ENCODE data around the gene SLF2.

Gene SLF2

GRCh38 chr10:100904917-100905316 is 7.8 kb upstream of the SLF2 start:
- TF ChIP-seq, protein P1, sequence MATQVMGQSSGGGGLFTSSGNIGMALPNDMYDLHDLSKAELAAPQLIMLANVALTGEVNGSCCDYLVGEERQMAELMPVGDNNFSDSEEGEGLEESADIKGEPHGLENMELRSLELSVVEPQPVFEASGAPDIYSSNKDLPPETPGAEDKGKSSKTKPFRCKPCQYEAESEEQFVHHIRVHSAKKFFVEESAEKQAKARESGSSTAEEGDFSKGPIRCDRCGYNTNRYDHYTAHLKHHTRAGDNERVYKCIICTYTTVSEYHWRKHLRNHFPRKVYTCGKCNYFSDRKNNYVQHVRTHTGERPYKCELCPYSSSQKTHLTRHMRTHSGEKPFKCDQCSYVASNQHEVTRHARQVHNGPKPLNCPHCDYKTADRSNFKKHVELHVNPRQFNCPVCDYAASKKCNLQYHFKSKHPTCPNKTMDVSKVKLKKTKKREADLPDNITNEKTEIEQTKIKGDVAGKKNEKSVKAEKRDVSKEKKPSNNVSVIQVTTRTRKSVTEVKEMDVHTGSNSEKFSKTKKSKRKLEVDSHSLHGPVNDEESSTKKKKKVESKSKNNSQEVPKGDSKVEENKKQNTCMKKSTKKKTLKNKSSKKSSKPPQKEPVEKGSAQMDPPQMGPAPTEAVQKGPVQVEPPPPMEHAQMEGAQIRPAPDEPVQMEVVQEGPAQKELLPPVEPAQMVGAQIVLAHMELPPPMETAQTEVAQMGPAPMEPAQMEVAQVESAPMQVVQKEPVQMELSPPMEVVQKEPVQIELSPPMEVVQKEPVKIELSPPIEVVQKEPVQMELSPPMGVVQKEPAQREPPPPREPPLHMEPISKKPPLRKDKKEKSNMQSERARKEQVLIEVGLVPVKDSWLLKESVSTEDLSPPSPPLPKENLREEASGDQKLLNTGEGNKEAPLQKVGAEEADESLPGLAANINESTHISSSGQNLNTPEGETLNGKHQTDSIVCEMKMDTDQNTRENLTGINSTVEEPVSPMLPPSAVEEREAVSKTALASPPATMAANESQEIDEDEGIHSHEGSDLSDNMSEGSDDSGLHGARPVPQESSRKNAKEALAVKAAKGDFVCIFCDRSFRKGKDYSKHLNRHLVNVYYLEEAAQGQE (IDR thresholded peaks at IDR 0.05; ENCODE audit: insufficient replicate concordance, low read depth) = no peak
- no peak for TF ChIP-seq GABPA (IDR thresholded peaks at IDR 0.05; ENCODE audit: low read depth)
- TF ChIP-seq SPI1 (IDR thresholded peaks at IDR 0.05; ENCODE audit: borderline replicate concordance, low read depth) = no peak
- no peak for TF ChIP-seq CTCF (IDR thresholded peaks at IDR 0.05; ENCODE audit: insufficient read depth, low read length)
- no peak for TF ChIP-seq POLR2AphosphoS5 (IDR thresholded peaks at IDR 0.05; ENCODE audit: low read depth)
- no peak for DNase-seq (ENCODE audit: low read depth in 1 of 2, low spot score in 1 of 2)
- Histone ChIP-seq H3K27me3 (ENCODE audit: insufficient read depth, poor library complexity, severe bottlenecking) (no peaks in the 10 kb centered on the region), H3K4me3 (replicated peaks; ENCODE audit: insufficient read depth, low read length) (no peak overlapping the region), H3K27ac (replicated peaks) (no peak overlapping the region)

DNA sequence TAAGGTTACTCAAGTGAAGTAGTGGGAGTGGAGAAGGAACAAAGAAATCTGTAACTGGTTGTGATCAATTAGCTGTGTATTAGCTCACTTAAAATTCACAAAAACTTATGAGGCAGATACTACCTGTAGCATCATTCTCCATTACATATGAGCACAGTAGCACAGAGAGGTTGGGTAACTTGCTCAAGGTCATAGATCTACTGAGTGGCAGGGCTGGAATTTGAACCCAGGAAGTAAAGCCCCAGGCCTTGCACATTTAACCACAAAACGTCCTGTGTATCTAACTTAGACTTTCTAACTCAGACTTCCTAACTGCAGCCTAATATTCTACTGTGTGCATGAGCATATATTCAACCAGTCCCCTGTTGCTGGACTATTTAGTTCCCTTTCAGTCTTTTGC is 5.6 kb upstream of the SLF2 start:
- TF ChIP-seq, protein P1 (IDR thresholded peaks at IDR 0.05; ENCODE audit: insufficient replicate concordance, low read depth) = no peak
- TF ChIP-seq POLR2AphosphoS5 (IDR thresholded peaks at IDR 0.05; ENCODE audit: low read depth) = no peak
- no peak for TF ChIP-seq CTCF (IDR thresholded peaks at IDR 0.05; ENCODE audit: insufficient read depth, low read length)
- TF ChIP-seq SPI1 (IDR thresholded peaks at IDR 0.05; ENCODE audit: borderline replicate concordance, low read depth) = no peak
- TF ChIP-seq GABPA (IDR thresholded peaks at IDR 0.05; ENCODE audit: low read depth) = no peak
- H3K27ac ChIP-seq (replicated peaks) = no peak overlapping the region
- H3K27me3 ChIP-seq (ENCODE audit: insufficient read depth, poor library complexity, severe bottlenecking) = no peaks in the 10 kb centered on the region
- H3K4me3 ChIP-seq (replicated peaks; ENCODE audit: insufficient read depth, low read length) = no peak overlapping the region
- DNase-seq (ENCODE audit: low read depth in 1 of 2, low spot score in 1 of 2) = no peak

GRCh38 chr10:100907773-100908363 is 4.9 kb upstream of the SLF2 start:
- no peak overlapping the region for H3K4me3 ChIP-seq (replicated peaks; ENCODE audit: insufficient read depth, low read length)
- no peaks in the 10 kb centered on the region for H3K27me3 ChIP-seq (ENCODE audit: insufficient read depth, poor library complexity, severe bottlenecking)
- no peak overlapping the region for H3K27ac ChIP-seq (replicated peaks)
- DNase-seq (ENCODE audit: low read depth in 1 of 2, low spot score in 1 of 2) = no peak
- TF ChIP-seq SPI1 (IDR thresholded peaks at IDR 0.05; ENCODE audit: borderline replicate concordance, low read depth) (no peak), POLR2AphosphoS5 (IDR thresholded peaks at IDR 0.05; ENCODE audit: low read depth) (no peak), GABPA (IDR thresholded peaks at IDR 0.05; ENCODE audit: low read depth) (no peak), CTCF (IDR thresholded peaks at IDR 0.05; ENCODE audit: insufficient read depth, low read length) (no peak)
- TF ChIP-seq, protein P1 (IDR thresholded peaks at IDR 0.05; ENCODE audit: insufficient replicate concordance, low read depth) = no peak
